Endothelial cell of umbilical vein (primary cell): ENCODE measurements around the gene GEMIN4. TPM values are rescaled to one million over a fixed set of nuclear protein-coding genes. Genes with fewer than 3 reads are reported as not detected.
A peak's percentile ranks its signal among the peaks of the same experiment; 100 is the strongest.
"Not testable (repeated sequence)": the region's sequence is repeated elsewhere in the genome, so short reads cannot be mapped to it uniquely, and the experiment has no call there.

Experiments used
- BruUV-seq: library from RNA; stranded (reverse); fragments of 400-500 nt; replicated peaks from 2 replicates; lab custom pipeline; 2021; lab: Mats Ljungman, UMichigan
- CTCF ChIA-PET: fragments of 300-600, 350-600 bp; sonication (Branson Sonifier 250); formaldehyde crosslinking; loops from one replicate; lab custom pipeline; 2021; ENCODE audit warnings: antibody characterized with exemption, inconsistent platforms; lab: Charles Lee
- POLR2A ChIA-PET: fragments of 300-600, 350-600 bp; sonication (Branson Sonifier 250); formaldehyde crosslinking; loops from one replicate; lab custom pipeline; 2021; ENCODE audit warnings: antibody characterized with exemption, inconsistent platforms; lab: Charles Lee
- DNase-seq: peaks from one replicate; pipeline ENCODE4 v3.0.0-alpha.2; 2011; ENCODE audit warnings: low read depth, low spot score
- FAIRE-seq: peaks from 2 replicates; lab custom pipeline; 2011; peaks lifted over from hg19 to GRCh38; lab: Jason Lieb, UNC
- H2AFZ ChIP-seq: 2 replicates; pipeline ENCODE4 v1.6.0; 2012; ENCODE audit warnings: low read depth, low read length, control low read depth, inconsistent platforms
- H3K27ac ChIP-seq: 2 replicates; pipeline ENCODE4 v1.5.1; 2011; ENCODE audit warnings: low read depth, mild to moderate bottlenecking, control low read depth, low read length, moderate library complexity; ENCODE audit not compliant: insufficient read depth
- H3K27me3 ChIP-seq, 2 experiments: 2 replicates each; pipeline versions ENCODE4 v1.6.0 to v1.6.1; 2011; ENCODE audit warnings: low read length in 2 of 2, mixed read lengths in 1 of 2; ENCODE audit not compliant: control insufficient read depth in 2 of 2, insufficient read depth in 2 of 2
- H3K36me3 ChIP-seq, 2 experiments: 2 replicates in 1 of 2; 3 replicates in 1 of 2; pipeline ENCODE4 v1.5.1; 2011; ENCODE audit warnings: low read length in 2 of 2, mild to moderate bottlenecking in 1 of 2, moderate library complexity in 1 of 2; ENCODE audit not compliant: control insufficient read depth in 2 of 2, insufficient read depth in 2 of 2; ENCODE audit errors: extremely low read depth in 1 of 2
- H3K4me1 ChIP-seq: 3 replicates; pipeline ENCODE4 v1.5.1; 2011; ENCODE audit warnings: mild to moderate bottlenecking, low read length; ENCODE audit not compliant: control insufficient read depth, insufficient read depth; ENCODE audit errors: extremely low read depth
- H3K4me2 ChIP-seq: 2 replicates; pipeline ENCODE4 v1.6.1; 2011; ENCODE audit warnings: low read length, control low read depth, mixed read lengths; ENCODE audit not compliant: insufficient read depth
- H3K4me3 ChIP-seq, 3 experiments: fragments of 200-600 bp in 1 of 3; sonication (generic), shearing (Covaris generic) in 1 of 3; replicated peaks in 1 of 3; 2 replicates each; pipeline ENCODE4 v1.5.1; 2011 to 2016; ENCODE audit warnings: control low read depth in 3 of 3, low read length in 3 of 3, mild to moderate bottlenecking in 2 of 3, inconsistent platforms in 1 of 3, low read depth in 1 of 3, moderate library complexity in 1 of 3; ENCODE audit not compliant: insufficient read depth in 1 of 3
- H3K79me2 ChIP-seq: 2 replicates; pipeline ENCODE4 v1.6.0; 2012; ENCODE audit warnings: low read length, inconsistent platforms; ENCODE audit not compliant: control insufficient read depth, insufficient read depth
- H3K9ac ChIP-seq: replicated peaks from 2 replicates; pipeline ENCODE3; 2011; ENCODE audit warnings: low read length, control low read depth; ENCODE audit not compliant: insufficient read depth; ENCODE audit errors: extremely low read depth
- H3K9me1 ChIP-seq: replicated peaks from 3 replicates; pipeline ENCODE4 v1.6.0; 2011; ENCODE audit warnings: mild to moderate bottlenecking, low read length; ENCODE audit not compliant: control insufficient read depth, insufficient read depth; ENCODE audit errors: extremely low read depth
- H3K9me3 ChIP-seq: replicated peaks from 2 replicates; pipeline ENCODE4 v1.5.1; 2012; ENCODE audit warnings: low read length, inconsistent platforms; ENCODE audit not compliant: control insufficient read depth, insufficient read depth
- H4K20me1 ChIP-seq: replicated peaks from 2 replicates; pipeline ENCODE3; 2011; ENCODE audit warnings: mild to moderate bottlenecking, low read length; ENCODE audit not compliant: control insufficient read depth, insufficient read depth; ENCODE audit errors: extremely low read depth
- EZH2 ChIP-seq: IDR thresholded peaks from 2 replicates; pipeline ENCODE4 v1.6.1; 2012; ENCODE audit warnings: borderline replicate concordance, low read depth, mild to moderate bottlenecking, moderate library complexity, low read length, inconsistent platforms; ENCODE audit not compliant: severe bottlenecking
- POLR2AphosphoS5 ChIP-seq: IDR thresholded peaks from 2 replicates; pipeline ENCODE4 v1.6.1; 2012; ENCODE audit warnings: low read depth, mild to moderate bottlenecking, control low read depth, low read length, moderate library complexity; ENCODE audit not compliant: insufficient read depth
- dilution Hi-C: fragments of 300-500 bp; cut with MboI; formaldehyde crosslinking; loops from one replicate; pipeline ENCODE4 v1.15.0; 2019; ENCODE audit warnings: low sequenced_read_pairs; ENCODE audit not compliant: extremely low pct_ligation_motif_present
- intact Hi-C: fragments of 100-400 bp; cut with micrococcal nuclease; formaldehyde crosslinking; loops from one replicate; pipeline ENCODE4 v1.10.0; 2022
- polyA plus RNA-seq, 4 experiments: library from polyadenylated mRNA; depleted of rRNA in 3 of 4; stranded (reverse) in 3 of 4; unstranded in 1 of 4; fragments of >200 nt; gene quantifications; 2 replicates each; pipeline versions ENCODE4 v1.2.1 to v1.2.3, GENCODE V29; 2011 to 2012; ENCODE audit warnings: missing spikeins in 1 of 4
- total RNA-seq: library from RNA; stranded (reverse); gene quantifications from 2 replicates; pipeline ENCODE4 v1.2.3, GENCODE V29; 2021

Gene GEMIN4
- total and polyA plus RNA-seq, 2 donors (not counting 3 experiments of a cell fraction or from before 2014, with no cell fraction given): 23.5 to 29.9 TPM

- no TSS peak for BruUV-seq
- Histone ChIP-seq H2AFZ (no peak overlapping the region), H3K4me3 (no peak overlapping the region), H3K27me3 (no peaks in the 10 kb centered on the region), H3K79me2 (no peaks in the 10 kb centered on the region), H3K27ac (no peak overlapping the region), H3K4me1 (peaks cover 9% of the 10 kb centered on the region), H4K20me1 (no peaks in the 10 kb centered on the region), H3K9ac (no peak overlapping the region), H3K9me1 (no peaks in the 10 kb centered on the region), H3K36me3 (peaks cover 9 to 20% of the 10 kb centered on the region in 2 experiments), H3K4me2 (no peak overlapping the region), H3K9me3 (no peaks in the 10 kb centered on the region)
- CTCF ChIA-PET: no interaction called here
- POLR2A ChIA-PET: interaction anchor here (0.6 kb wide), 1 partner anchor 336 kb away, joined by 6 read pairs; no protein-coding TSS in a partner anchor
- TF ChIP-seq POLR2AphosphoS5 (no peak), EZH2 (no peak)
- dilution Hi-C loops (no loop called here), intact Hi-C loops (no loop called here)
- no peak for FAIRE-seq
- no peak for DNase-seq
Observed at GRCh38 chr17:759964-760363, 7.9 kb upstream of the GEMIN4 start.

- BruUV-seq, H3K4me3 ChIP-seq, POLR2A ChIA-PET, H3K27ac ChIP-seq, dilution Hi-C loops, H3K27me3 ChIP-seq, FAIRE-seq, H2AFZ ChIP-seq, H3K79me2 ChIP-seq, H3K4me2 ChIP-seq, H3K9me3 ChIP-seq, H3K9ac ChIP-seq, intact Hi-C loops, H4K20me1 ChIP-seq, H3K9me1 ChIP-seq: not testable (repeated sequence)
- Histone ChIP-seq H3K4me1 (peaks cover 13% of the 10 kb centered on the region), H3K36me3 (peaks cover 6 to 12% of the 10 kb centered on the region in 2 experiments)
- peak; percentile 39 for DNase-seq
- CTCF ChIA-PET: interaction anchor here (1.9 to 2.3 kb wide), 2 partner anchors 224 to 344 kb away, joined by 6 to 9 read pairs; no protein-coding TSS in a partner anchor
Observed at GRCh38 chr17:756010-756567, 4.0 kb upstream of the GEMIN4 start.

GRCh38 chr17:755319-755961, 3.4 kb upstream of the GEMIN4 start:
- dilution Hi-C loops, BruUV-seq: not testable (repeated sequence)

More at GRCh38 chr17:755319-755961, 3.4 kb upstream of the GEMIN4 start:
- Histone ChIP-seq H3K79me2 (peaks cover 15% of the 10 kb centered on the region), H3K4me1 (peaks cover 18% of the 10 kb centered on the region)
- CTCF ChIA-PET: interaction anchor here (1.0 to 2.3 kb wide), 3 partner anchors 225 to 343 kb away, joined by 5 to 9 read pairs (median 6); partner anchors contain the start of gene TIMM22
- H3K9me1 ChIP-seq, H4K20me1 ChIP-seq, H3K27ac ChIP-seq, H3K36me3 ChIP-seq, H3K27me3 ChIP-seq, H3K9me3 ChIP-seq, H3K9ac ChIP-seq, FAIRE-seq, H3K4me2 ChIP-seq, H2AFZ ChIP-seq, intact Hi-C loops, POLR2A ChIA-PET, H3K4me3 ChIP-seq: not testable (repeated sequence)
- peak; percentile 13 for DNase-seq
